ENCODE measurements around the gene DNAH2. TPM values are rescaled to one million over a fixed set of nuclear protein-coding genes. Genes with fewer than 3 reads are reported as not detected.

Gene DNAH2
- total and polyA plus RNA-seq, 2 of the 13 experiments (the other 11 are each of a cell fraction or from before 2014, with no cell fraction given): not detected

DNA sequence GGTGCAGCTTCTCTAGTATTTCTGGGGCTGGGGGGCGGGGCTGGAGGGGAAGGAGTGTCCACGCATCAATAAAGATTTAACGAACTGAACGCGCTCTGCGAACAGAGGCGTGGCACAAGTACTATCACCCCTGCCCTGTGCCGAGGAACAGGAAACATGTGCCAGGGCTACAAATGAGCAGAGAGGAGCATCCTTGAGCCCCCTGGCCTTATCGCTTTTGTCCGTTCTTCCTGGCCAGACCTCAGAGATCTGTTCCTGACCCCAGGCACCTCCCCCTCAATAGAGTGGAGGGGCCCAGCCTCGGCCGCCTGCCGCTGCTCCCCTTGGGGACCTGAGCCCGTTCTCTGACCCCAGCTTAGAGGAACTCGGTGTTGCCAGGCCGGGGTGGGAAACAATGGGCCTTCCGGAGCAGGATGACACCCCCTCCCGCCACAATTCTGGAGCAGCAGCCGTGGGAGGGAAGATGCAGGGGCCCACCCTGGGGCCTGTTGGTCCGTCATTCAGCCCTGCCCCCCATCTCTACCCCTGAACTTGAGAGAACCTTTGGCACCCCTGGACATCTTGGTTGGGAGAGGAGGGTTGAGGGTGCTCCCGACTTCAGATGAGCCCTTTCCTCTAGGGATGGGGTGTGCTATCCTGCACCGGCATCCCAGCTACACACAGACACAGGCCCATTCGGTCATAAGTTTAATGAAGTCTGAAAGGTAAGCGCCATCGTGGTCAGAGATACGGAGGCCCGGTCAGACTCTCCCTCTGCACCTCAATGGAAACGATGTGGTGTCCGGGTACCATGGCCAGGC lies 138.7 kb downstream of the DNAH2 start (continued):
- TF ChIP-seq ZSCAN30 (CRISPR knock-in tag; IDR thresholded peaks at IDR 0.05): no peak
- TF ChIP-seq HIVEP1 (CRISPR knock-in tag; IDR thresholded peaks at IDR 0.05): 0 out of 2 replicates have a peak, but pooled peaks have one; percentile 14
- TF ChIP-seq, protein P1, sequence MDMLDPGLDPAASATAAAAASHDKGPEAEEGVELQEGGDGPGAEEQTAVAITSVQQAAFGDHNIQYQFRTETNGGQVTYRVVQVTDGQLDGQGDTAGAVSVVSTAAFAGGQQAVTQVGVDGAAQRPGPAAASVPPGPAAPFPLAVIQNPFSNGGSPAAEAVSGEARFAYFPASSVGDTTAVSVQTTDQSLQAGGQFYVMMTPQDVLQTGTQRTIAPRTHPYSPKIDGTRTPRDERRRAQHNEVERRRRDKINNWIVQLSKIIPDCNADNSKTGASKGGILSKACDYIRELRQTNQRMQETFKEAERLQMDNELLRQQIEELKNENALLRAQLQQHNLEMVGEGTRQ (IDR thresholded peaks at IDR 0.05; ENCODE audit: low read depth, low read length): no peak
- TF ChIP-seq, protein P1 (CRISPR knock-in tag; IDR thresholded peaks at IDR 0.05; ENCODE audit: borderline replicate concordance): no peak
- TF ChIP-seq ZSCAN25 (CRISPR knock-in tag; IDR thresholded peaks at IDR 0.05): no peak
- no peak for TF ChIP-seq PAWR (CRISPR knock-in tag; IDR thresholded peaks at IDR 0.05; ENCODE audit: borderline replicate concordance)
- no peak for TF ChIP-seq SMARCC2 (IDR thresholded peaks at IDR 0.05)
- no peak for TF ChIP-seq RXRB (CRISPR knock-in tag; IDR thresholded peaks at IDR 0.05; ENCODE audit: borderline replicate concordance)
- TF ChIP-seq KLF15 (CRISPR knock-in tag; IDR thresholded peaks at IDR 0.05; ENCODE audit: borderline replicate concordance): no peak
- TF ChIP-seq KLF11 (CRISPR knock-in tag; IDR thresholded peaks at IDR 0.05): 0 out of 2 replicates have a peak, but pooled peaks have one; percentile 7
- no peak for TF ChIP-seq STAG1 (CRISPR knock-in tag; IDR thresholded peaks at IDR 0.05)
- no peak for TF ChIP-seq FOXA1 (IDR thresholded peaks at IDR 0.05)
- no peak for TF ChIP-seq FOXA1 (CRISPR knock-in tag; IDR thresholded peaks at IDR 0.05)
- TF ChIP-seq ZNF747 (CRISPR knock-in tag; IDR thresholded peaks at IDR 0.05; ENCODE audit: borderline replicate concordance): no peak
- TF ChIP-seq, protein P2, sequence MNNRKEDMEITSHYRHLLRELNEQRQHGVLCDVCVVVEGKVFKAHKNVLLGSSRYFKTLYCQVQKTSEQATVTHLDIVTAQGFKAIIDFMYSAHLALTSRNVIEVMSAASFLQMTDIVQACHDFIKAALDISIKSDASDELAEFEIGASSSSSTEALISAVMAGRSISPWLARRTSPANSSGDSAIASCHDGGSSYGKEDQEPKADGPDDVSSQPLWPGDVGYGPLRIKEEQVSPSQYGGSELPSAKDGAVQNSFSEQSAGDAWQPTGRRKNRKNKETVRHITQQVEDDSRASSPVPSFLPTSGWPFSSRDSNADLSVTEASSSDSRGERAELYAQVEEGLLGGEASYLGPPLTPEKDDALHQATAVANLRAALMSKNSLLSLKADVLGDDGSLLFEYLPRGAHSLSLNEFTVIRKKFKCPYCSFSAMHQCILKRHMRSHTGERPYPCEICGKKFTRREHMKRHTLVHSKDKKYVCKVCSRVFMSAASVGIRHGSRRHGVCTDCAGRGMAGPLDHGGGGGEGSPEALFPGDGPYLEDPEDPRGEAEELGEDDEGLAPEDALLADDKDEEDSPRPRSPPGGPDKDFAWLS (CRISPR knock-in tag; IDR thresholded peaks at IDR 0.05; ENCODE audit: borderline replicate concordance): no peak
- TF ChIP-seq TBX3 (IDR thresholded peaks at IDR 0.05; ENCODE audit: borderline replicate concordance): no peak
- TF ChIP-seq, protein P3, sequence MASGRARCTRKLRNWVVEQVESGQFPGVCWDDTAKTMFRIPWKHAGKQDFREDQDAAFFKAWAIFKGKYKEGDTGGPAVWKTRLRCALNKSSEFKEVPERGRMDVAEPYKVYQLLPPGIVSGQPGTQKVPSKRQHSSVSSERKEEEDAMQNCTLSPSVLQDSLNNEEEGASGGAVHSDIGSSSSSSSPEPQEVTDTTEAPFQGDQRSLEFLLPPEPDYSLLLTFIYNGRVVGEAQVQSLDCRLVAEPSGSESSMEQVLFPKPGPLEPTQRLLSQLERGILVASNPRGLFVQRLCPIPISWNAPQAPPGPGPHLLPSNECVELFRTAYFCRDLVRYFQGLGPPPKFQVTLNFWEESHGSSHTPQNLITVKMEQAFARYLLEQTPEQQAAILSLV (CRISPR knock-in tag; IDR thresholded peaks at IDR 0.05; ENCODE audit: borderline replicate concordance): no peak
- TF ChIP-seq SOX13 (IDR thresholded peaks at IDR 0.05): no peak
- no peak for TF ChIP-seq SOX13 (CRISPR knock-in tag; conservative IDR thresholded peaks at IDR 0.05 in 1 of 2, IDR thresholded peaks at IDR 0.05 in 1 of 2)
- TF ChIP-seq TAF1 (CRISPR knock-in tag; IDR thresholded peaks at IDR 0.05): no peak
- TF ChIP-seq MLLT10 (CRISPR knock-in tag; IDR thresholded peaks at IDR 0.05): no peak
- TF ChIP-seq NBN (conservative IDR thresholded peaks at IDR 0.05): no peak
- no peak for TF ChIP-seq ZNF713 (CRISPR knock-in tag; IDR thresholded peaks at IDR 0.05)
- TF ChIP-seq TARDBP (CRISPR knock-in tag; IDR thresholded peaks at IDR 0.05): no peak
- TF ChIP-seq ZNF431 (CRISPR knock-in tag; IDR thresholded peaks at IDR 0.05; ENCODE audit: borderline replicate concordance, low read depth): no peak
- TF ChIP-seq HNRNPK (IDR thresholded peaks at IDR 0.05; ENCODE audit: low read depth, low read length, poor library complexity, severe bottlenecking): no peak
- TF ChIP-seq PITX1 (CRISPR knock-in tag; IDR thresholded peaks at IDR 0.05): no peak
- TF ChIP-seq AGO2 (optimal IDR thresholded peaks at IDR 0.05; ENCODE audit: low read depth, low read length): peak; percentile 18
